HG02798 (cell line): ENCODE measurements around the gene TNFSF8.
A peak's percentile ranks its signal among the peaks of the same experiment; 100 is the strongest.

Source experiments
- ATAC-seq: cut with Tn5 transposase; IDR thresholded peaks from one replicate; pipeline ENCODE4 v1.9.1; 2021; ENCODE audit warnings: mild to moderate bottlenecking; ENCODE audit not compliant: unreplicated experiment, poor library complexity

The TNFSF8 gene

DNA sequence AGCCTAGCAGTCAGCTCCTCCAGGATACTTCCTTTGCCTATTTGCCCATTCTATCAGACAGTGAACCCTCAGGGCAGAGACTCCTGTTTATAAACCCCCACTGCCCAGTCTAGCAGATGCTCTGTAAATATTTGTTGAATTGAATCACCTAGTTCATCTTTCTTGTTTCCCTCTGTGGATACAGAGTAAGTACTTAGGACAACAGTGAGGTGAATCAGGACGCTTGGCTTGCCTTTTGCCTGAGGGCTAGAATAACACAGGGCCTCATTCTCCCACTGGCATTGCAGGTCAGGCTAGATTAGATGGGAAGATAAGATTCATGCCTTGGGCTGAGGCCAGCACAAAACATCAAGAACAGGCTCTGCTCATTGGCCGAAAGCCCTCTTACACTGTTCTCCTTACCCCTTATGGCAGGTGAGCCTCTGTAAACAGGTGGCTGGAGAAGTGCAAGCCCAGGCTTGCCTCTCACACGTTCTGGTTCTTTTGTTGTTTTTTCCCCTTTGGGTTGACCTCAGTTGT lies 22.2 kb downstream of the TNFSF8 start:
- peak; percentile 72 for ATAC-seq

GRCh38 chr9:114906922-114907571 lies 23.3 kb downstream of the TNFSF8 start:
- ATAC-seq = no peak

DNA sequence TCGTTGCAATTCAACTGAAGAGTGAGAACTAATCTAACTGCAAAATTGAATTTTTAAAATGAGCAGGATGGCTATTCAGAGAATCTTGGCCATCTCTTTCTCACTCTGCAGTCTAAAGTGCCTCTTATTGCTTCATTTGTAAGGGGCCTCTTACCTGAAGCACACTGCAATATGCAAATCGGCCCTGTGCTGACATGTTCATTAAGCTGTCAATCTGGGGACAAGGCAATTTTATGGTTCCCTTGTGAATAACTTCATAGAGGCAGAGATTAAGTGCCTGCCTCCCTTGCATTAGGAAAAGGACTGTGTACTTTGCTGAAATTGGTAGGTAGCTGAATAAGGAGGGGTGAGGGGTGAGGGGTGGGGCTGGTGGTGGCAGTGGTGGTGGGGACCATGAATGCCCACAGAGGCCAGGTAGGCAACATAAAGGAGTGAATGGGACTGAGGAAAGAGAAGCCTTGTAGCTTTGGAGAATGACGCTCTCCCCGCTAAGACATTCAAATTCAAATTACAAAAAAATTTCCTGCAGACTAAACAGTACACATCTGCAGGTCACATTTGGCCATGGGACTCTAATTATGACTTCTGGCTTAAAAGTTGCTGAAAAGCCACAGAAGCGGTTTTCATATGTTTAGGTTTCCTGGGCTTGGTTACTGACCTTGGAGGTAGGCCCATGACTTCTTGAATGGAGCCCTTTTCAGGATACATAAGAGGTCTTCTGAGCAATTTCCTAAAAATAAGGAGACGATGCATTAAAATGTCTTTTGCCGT lies 25.0 kb downstream of the TNFSF8 start:
- ATAC-seq = no peak

GRCh38 chr9:114902786-114903524 lies 27.4 kb downstream of the TNFSF8 start:
- ATAC-seq = no peak

DNA sequence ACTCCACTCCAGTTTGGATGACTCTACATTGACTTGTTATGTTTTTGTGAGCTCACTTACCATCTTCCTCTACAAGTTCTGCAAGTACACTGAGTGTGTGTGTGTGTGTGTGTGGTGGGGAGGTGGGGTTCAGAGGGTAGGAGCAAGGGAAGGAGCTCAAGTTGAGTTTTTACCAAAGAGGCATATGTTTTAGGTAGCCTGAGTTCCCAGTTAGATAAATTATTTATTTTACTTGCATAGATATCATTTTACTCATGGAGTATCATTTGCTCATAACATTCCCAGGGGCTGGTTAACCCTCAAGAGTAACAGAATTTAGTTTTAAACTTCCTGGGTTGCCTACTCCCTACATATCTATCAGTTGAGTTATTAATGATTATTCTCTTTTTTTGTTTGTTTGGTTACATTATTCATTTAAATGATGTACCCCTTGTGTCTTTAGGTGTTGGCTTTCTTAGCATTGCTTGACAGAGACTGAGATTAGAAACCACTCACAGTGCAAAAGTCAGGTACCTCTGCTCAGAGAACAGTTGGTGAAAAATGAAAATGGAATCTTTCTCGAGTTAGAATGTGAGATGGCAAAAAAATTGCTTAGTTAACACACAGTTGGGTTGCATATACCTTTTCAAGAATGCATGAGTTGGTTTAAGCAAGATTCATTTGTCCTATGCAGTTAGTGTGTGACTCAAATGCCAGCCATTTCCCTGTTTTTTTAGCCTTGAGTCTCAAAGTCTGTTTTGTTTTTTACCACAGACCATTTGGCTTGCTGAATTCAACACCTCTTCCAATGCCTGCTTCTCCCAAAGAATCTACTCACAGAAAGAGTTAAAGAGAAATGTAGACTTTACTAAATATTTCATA lies 29.2 kb downstream of the TNFSF8 start:
- ATAC-seq = no peak

DNA sequence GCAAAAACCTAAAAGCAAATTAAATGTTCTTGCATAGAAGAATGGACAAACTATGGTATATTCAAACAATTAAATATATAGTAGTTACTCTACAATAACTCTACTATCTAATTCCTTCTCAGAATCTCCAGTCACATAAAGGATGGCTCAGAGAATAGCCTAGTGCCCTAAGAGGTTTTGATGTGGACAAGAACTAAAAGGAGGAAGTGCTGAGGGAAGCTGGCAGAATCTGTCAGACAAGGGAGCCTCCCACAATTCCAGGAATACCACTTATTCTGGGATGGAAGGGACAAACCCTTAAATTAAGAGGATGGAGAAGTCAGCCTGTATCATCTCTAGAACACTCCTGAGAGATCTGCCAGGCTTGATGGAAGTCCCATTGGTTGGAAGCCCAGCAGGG lies 30.4 kb downstream of the TNFSF8 start:
- no peak for ATAC-seq

DNA sequence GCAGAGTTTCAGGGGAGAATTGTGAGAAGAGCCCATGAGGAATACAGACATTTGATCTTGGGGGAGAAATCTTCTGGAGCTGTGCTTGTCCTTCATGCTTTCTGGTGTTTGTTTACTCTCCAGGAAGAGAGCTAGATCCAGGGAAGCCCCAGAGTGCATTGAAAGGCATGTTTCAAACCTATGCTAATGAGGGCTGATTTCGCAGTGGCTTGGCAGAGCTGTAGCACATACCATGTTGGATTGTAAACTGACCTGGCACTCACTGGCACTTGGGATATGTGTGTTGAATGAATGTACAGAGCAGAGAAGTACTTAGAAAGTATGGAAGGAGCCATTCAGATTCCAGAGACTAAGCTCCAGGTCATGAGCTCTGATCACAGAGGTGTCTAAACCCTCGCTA lies 30.9 kb downstream of the TNFSF8 start:
- ATAC-seq = no peak

GRCh38 chr9:114898741-114899140 lies 31.6 kb downstream of the TNFSF8 start:
- ATAC-seq = no peak

DNA sequence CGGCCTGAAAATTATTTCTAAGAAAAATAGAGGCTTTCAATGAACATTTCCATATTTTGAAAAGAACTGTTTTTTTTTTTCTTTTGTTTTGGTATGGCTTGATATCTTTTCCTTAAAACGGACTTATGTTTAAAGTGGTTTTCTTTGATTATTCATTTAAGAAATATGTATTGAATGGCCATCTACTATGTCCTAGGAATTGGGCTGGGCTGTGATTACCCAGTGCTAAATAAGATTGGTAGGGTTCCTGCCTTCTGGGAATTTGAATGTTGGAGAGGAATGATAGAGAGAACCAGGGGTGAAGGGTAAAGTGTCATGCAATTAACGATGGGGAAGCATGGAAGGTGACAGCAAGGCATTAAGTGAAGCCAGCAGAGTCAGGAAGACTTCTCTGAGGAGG lies 33.2 kb downstream of the TNFSF8 start:
- ATAC-seq = no peak

DNA sequence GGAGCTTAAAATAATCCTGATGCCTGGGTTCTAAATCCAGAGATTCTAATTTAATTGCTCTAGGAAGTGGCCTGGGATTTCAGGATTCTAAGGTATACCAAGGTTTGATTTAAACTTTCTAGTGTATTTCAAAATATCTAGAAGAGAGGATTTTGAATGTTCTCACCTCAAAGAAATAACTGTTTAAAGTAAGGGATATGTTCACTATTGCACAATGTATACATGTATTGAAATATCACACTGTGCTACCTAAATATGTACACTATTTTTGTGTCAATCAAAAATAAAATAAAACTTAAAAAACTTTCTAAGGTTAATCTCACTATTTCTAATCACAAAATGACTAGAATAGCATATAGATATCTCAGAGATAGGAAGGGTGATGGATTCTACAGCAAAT lies 34.0 kb downstream of the TNFSF8 start:
- no peak for ATAC-seq

DNA sequence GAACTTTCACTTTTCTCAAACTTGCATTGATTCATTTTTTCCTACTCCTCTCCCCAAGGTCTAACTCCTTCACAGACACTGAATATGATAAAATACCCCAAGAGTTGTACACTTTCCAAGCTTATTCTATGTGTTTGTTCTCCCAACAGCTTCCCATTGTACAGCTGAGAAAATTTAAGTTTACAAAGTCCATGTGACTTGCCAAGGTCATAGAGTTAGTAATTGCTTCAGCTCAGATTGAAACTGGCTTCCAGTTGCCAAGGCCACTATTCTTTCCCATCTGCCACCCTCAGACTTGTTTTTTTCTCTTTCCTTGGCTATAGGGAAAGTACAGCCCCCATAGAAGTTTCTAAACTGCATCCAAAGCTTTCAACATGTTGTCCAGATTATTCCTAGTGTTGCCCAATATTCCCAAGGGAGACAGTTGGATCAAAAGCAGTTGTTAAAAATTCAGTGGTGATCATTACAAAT lies 34.8 kb downstream of the TNFSF8 start:
- no peak for ATAC-seq

DNA sequence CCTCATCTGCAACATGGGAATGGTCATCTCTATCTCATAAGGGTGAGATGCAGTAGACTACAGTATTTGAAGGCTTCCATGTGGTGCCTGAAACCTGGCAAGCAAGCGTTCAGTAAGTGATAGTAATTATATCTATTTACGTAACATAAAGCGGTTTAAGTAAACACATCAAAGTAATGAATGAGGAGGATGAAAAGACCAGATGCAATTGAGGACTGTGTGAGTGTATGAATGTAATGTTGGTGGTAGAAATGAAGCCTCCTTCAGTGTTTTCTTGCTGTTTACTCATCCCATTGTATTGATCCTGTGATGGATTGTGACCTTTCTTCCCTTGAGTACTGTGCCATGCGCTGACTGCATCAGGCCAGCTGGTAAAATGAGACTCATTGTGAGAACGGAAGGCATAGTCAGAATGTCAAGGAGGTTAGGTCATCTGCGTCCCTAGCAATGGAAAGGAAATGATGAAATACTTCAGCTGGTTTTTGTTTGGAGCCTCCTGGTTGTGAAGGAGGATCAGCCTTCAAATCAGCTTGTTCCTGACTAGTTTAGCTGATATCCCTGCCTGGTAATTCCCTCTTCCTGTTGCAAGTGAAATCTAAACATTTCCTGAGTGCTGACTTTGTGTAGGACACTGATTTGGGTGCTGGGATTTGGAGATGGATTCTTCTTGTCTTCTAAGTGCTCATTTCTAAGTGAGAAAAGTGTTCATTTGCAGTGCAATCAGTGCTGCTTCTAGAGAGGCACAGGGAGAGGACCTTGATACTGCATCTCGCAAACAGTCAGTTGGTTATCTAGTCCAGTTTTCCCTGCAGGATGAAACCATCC lies 35.6 kb downstream of the TNFSF8 start:
- ATAC-seq = no peak

DNA sequence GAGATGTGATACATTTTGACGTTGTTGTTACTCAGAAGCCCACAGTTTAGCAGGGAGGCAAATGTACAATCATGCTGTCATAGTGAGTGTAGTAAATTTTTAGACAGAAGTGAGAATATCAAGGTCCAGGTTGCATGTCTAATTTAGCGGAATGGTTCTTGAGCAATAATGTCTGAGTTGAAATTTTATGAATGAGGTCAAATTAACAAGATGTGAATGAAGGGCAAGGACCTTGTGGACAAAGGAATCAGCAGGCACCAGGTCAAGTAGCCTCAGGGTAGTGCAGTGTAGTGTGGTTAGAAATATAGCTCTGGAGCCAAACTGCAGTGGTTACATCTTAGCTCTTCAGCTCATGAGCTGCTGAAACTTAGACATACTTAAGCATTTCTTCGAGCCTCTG lies 36.2 kb downstream of the TNFSF8 start:
- no peak for ATAC-seq

DNA sequence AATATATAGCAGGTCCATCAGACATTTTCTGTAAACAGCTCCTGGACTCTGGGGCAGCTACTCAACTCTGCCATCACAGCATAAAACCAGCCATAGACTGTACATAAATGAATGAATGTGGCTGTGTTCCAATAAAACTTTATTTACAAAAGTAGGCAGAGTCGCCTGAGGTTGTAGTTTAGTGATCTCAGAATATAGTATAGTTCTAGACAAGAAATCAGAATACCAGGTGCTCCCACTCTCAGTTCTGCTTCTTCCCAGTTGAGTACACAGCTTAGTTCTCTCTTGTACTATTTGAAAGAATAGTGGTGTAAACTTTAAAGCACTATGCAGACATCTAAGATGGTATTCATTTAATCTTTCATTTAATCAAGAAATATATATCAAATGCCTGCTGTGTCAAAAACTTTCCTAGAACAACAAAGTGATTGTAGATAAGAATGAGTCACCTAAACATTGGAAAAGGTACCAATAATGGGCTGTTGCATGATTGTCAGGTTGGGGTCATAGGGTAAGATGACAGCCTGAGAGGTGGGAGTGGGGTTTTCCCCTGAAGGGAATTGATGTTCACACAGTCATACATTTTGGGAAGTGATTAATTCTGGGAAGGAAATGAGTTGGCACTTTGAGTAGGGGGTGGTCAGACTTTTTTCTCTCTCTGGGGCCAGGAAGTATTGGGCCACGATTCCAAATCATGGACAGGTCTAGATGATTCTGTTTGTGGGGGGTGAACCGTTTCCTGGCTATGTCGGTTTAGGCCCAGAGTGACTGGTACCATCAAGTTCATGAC lies 37.0 kb downstream of the TNFSF8 start:
- ATAC-seq = no peak

GRCh38 chr9:114889802-114890224 lies 40.6 kb downstream of the TNFSF8 start:
- no peak for ATAC-seq

GRCh38 chr9:114888607-114889006 lies 41.8 kb downstream of the TNFSF8 start:
- ATAC-seq = no peak

- no peak for ATAC-seq
Measured at GRCh38 chr9:114887963-114888362, 42.4 kb downstream of the TNFSF8 start.

- ATAC-seq = no peak
Measured at GRCh38 chr9:114884787-114885452, 45.5 kb downstream of the TNFSF8 start.
